DMS153 (cell line): ENCODE data around the gene PPIL1.
A peak's percentile ranks its signal among the peaks of the same experiment; 100 is the strongest.

Source experiments
- DNase-seq: peaks from one replicate; lab custom pipeline; 2025; lab: John Stamatoyannopoulos, UW

PPIL1 gene

GRCh38 chr6:36888654-36889481 lies 14.3 kb upstream of the PPIL1 start:
- no peak for DNase-seq

- no peak for DNase-seq
These were observed 13.6 kb upstream of the PPIL1 start for GRCh38 chr6:36888115-36888643.

- DNase-seq: no peak
These were observed 12.5 kb upstream of the PPIL1 start for GRCh38 chr6:36886950-36887618.

- peak; percentile 90 for DNase-seq
These were observed 11.1 kb upstream of the PPIL1 start, which contains the start of gene C6orf89 for GRCh38 chr6:36885461-36886401. C6orf89 (plus strand) TSS chr6:36885952; CDS start chr6:36899445, 13,493 bp downstream.

- DNase-seq: no peak
These were observed 10.0 kb upstream of the PPIL1 start for GRCh38 chr6:36884610-36885009.

GRCh38 chr6:36875250-36875633 lies 639 bp upstream of the PPIL1 start:
- no peak for DNase-seq

- no peak for DNase-seq
These were observed 776 bp downstream of the PPIL1 start for GRCh38 chr6:36873612-36874442.

- no peak for DNase-seq
These were observed 1.5 kb downstream of the PPIL1 start for GRCh38 chr6:36873115-36873514.

GRCh38 chr6:36871686-36872085 lies 2.9 kb downstream of the PPIL1 start:
- DNase-seq: no peak

GRCh38 chr6:36867471-36868224 lies 7.0 kb downstream of the PPIL1 start:
- DNase-seq: no peak

GRCh38 chr6:36865835-36866234 lies 8.8 kb downstream of the PPIL1 start:
- no peak for DNase-seq

GRCh38 chr6:36863670-36864540 lies 10.7 kb downstream of the PPIL1 start:
- DNase-seq: no peak

GRCh38 chr6:36862848-36863382 lies 11.7 kb downstream of the PPIL1 start:
- DNase-seq: no peak

GRCh38 chr6:36862164-36862847 lies 12.3 kb downstream of the PPIL1 start:
- DNase-seq: no peak

- no peak for DNase-seq
These were observed 14.5 kb downstream of the PPIL1 start for GRCh38 chr6:36860126-36860525.

- DNase-seq: no peak
These were observed 16.1 kb downstream of the PPIL1 start for GRCh38 chr6:36858407-36858981.

GRCh38 chr6:36857325-36857724 lies 17.3 kb downstream of the PPIL1 start:
- no peak for DNase-seq

GRCh38 chr6:36856277-36856676 lies 18.3 kb downstream of the PPIL1 start:
- DNase-seq: no peak
